Activated CD4-positive, alpha-beta T cell treated with anti-CD3 and anti-CD28 coated beads for 4 hours (primary cell): ENCODE results near the gene MARCHF7.
"Not testable (repeated sequence)": the region's sequence is repeated elsewhere in the genome, so short reads cannot be mapped to it uniquely, and the experiment has no call there.

Experiments used
- DNase-seq, 2 donors: peaks; one replicate each; pipeline ENCODE4 v3.0.0-alpha.2; 2020

MARCHF7 gene

DNA sequence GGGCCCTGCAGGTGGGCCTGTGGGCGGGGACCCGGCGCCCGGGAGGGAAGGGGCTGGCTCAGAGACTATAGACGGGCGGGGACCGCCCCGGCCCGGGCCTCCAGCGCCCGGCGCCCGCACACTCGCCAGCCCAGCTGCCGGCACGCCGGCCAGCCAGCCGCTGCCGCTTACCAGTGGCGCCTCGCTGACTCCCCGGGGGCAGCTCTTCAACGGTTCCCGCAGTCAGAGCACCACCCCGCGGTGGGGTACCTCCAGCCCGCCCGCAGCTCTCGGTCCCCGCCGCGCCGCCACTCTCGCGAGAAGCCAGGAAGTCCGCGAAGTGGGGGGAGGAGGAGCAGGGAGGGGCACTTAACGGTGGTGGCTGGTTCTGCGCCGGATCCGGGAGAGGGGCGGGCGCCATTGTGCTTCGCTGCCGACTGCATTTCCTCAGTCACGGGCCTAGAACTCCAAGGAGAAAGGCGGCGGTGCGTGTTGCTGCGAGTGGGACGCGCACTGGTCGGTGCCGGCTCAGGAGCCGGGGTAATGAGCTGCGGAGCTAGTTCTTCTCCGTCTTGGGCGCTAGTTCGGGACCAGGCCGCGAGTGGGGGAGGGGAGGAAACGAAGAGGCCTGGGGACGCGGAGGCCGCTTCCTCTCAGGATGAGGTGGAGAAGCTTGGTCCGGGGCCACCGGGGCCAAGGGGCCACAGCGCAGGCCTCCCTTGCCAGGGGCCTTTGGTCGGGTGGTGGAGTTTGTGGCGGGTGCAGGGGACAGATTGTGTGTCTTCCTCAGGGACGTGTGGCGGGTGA lies at the start of gene MARCHF7:
MARCHF7 (plus strand) TSS at position 364 of the 786 bp plus-strand sequence. CDS start 16,517 bp downstream, outside the sequence.
- peak; percentile 96 to 98 for DNase-seq

DNA sequence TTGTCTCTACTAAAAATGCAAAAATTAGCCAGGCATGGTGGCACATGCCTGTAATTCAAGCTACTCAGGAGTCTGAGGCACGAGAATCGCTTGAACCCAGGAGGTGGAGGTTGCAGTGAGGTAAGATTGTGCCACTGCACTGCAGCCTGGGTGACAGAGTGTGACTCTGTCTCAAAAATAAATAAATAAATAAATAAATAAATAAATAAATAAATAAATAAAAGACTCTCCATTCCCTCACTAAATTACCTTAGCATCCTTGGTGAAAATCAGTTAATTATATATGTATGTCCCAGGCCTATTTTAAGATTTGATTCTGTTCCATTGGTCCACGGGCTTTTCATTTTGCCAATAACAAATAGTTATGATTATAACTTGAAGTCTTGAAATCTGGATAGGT lies 44.9 kb upstream of the MARCHF7 start:
- not testable (repeated sequence) for DNase-seq

DNA sequence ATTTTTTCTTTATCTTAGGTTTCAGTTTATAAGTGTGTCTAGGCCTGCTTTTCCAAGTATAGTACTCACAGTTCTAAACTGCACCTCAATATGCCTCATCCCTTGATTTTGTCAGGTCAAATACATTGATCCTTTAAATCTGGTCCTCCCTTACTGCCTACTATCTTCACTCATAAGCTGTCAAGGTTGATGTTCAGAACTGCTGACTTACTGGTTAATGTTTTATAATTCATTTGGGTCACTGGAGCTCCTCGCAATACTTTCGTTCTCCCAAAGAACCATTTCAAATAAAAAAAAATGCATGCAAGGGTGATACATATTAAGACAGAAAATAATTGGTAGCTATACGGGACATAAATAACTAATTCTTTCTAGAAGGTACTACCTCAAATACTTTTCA lies 41.3 kb upstream of the MARCHF7 start:
- no peak for DNase-seq

- DNase-seq = no peak
Measured at GRCh38 chr2:159677654-159678053, 34.7 kb upstream of the MARCHF7 start.

GRCh38 chr2:159680692-159681091 lies 31.6 kb upstream of the MARCHF7 start:
- DNase-seq = no peak

DNA sequence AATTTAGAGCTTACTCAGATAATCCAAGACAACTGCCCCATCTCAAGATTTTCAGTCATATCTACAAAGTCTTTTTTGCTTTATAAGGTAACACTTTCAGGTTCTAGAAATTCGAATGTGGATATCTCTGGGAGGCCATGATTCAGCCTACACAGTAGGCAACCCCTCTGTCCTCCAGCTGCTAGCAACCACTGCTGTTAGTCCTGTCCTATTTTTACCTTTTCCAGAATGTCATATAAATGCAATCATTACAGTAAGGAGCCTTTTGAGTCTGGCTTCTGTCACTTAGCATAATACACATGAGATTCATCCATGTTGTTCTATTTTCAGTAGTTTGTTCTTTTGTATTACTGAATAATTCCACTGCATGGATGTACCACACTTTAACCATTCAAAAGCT lies 28.5 kb upstream of the MARCHF7 start:
- no peak for DNase-seq

- DNase-seq = no peak
Measured at GRCh38 chr2:159684796-159685195, 27.5 kb upstream of the MARCHF7 start.

- no peak for DNase-seq
Measured at GRCh38 chr2:159694500-159695040, 17.7 kb upstream of the MARCHF7 start.

DNA sequence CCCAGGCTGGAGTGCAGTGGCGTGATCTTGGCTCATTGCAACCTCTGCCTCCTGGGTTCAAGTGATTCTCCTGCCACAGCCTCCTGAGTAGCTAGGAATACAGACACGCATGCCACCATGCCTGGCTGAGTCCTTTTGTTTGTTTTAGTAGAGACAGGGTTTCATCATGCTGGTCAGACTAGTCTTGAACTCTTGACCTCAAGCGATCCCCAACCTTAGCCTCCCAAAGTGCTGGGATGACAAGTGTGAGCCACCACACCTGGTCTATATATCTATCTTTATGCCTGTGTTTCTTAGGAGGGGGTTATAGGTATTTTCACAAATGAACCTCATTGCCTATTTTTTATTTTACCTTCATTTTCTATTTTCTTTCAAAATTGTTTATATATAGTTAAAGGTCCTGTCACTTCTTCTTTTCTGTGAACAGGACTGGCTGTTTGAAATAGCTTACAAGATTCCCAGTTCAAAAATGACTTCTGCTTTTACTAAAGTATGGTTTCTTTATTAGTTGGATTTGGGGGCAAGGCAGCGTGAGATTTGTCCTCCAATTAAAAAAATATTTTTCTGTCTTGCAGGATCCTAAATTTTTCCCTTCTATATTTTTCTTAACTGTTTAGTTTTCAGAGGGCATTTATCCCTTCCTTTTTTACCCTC lies 16.4 kb upstream of the MARCHF7 start:
- DNase-seq = no peak

GRCh38 chr2:159703491-159703890 lies 8.8 kb upstream of the MARCHF7 start:
- no peak for DNase-seq

GRCh38 chr2:159706385-159706980 lies 5.8 kb upstream of the MARCHF7 start:
- DNase-seq = no peak

DNA sequence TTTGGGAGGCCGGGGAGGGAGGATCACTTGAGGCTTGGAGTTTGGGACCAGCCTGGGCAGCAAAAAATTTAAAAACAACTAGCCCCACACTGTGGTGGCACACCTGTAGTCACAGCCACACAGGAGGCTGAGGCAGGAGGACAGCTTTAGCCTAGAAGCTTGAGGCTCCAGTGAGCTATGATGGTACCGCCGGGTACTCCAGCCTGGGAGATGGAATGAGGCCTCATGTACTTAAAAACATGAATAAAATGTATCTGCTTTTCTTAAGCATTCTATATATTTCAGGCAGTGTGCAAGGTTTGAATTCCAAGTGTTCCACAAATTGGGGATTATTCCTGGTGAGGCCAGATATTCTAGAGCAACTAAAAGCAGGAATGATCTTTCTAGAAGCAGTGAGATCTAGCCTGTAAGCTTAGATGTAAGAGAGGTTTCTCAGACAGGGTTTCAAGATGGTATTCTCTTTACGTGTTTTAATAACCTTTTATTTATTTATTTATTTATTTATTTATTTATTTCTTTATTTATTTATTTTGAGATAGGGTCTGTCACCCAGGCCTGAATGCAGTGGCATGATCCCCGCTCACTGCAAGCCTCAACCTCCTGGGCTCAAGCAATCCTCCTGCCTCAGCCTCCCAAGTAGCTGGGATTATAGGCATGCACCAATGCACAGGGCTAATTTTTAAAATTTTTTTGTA lies 4.1 kb upstream of the MARCHF7 start:
- no peak for DNase-seq

DNA sequence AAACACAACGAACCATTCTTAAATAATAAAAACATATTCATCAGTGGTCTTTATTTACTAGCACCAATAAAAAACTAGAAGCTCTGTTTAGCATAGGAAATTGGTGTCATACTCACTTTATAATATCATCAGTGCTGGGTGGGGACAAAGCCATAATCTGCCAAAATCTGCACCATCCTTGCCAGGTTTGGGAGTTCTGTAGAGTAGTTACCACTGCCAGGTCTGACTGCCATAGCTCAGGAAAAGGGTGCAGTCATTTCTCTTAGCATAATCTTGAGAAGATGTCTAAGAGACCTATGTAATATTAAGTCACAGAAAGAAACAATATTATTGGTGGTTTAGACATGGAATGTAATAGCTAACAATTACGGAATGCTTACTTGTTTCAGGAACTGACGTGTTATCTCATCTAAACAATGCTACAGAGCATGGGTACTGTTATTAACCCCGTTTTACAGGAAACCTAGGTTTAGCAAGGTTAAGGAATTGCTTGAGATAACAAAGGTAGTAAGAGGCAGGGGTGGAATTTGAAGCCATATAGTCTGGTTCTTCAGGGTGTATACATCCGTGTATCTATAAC lies 1.6 kb upstream of the MARCHF7 start:
- no peak for DNase-seq

DNA sequence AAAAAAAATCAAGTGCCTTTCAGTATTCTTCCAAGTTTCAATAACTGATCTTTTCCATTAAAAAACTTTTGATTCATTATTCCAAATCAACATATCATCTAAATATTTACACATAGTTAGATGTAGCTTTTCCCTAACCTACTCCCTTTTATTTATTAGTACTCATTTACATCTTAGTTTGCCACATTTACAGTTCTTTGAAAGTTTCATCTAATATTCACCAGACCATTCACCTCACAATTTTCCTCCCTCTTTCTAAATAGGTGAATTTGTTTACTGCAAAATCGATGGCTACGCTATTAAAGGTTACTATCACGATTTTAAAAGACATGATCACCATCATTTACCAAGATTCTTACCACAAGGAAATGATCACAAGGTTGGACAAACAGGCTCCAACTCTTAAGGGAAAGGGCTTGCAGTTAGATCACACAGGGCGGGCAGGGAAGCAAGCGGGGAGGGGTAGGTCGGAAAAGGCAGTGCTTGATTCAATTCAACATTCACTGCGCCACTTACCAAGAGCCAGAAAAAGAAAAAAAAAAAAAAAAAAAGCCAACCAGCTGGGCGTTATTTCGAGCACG lies 654 bp upstream of the MARCHF7 start:
- DNase-seq = no peak

- no peak for DNase-seq
Measured at GRCh38 chr2:159712929-159713420, 669 bp downstream of the MARCHF7 start.

DNA sequence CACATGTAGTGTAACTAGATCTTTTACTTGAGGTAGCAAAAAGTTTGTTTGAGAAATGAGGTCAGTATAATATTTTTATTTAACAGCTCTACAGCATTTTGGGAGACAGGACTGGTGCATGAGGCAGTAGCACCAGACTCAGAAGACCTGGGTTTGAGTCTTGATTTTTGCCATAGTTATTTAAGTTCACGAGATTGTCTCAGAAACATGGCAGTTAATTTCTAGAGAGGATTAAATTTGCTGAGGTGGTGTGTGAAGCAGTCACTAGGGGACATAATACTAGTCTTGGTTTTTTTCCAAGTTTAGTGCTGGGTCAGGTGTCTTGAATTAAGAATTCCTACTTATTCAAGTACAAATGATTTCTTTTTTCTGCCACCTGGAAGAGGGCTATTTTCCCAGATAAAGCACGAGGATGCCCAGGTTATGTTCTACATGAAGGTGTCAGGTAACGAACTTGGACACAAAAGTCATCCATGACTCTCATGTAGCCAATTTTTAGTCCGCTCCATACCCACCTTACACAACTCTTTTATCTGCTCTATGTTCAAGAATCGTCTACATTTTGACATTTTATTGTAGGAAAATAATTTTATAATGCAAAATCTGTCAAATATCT lies 1.4 kb downstream of the MARCHF7 start:
- DNase-seq = no peak

DNA sequence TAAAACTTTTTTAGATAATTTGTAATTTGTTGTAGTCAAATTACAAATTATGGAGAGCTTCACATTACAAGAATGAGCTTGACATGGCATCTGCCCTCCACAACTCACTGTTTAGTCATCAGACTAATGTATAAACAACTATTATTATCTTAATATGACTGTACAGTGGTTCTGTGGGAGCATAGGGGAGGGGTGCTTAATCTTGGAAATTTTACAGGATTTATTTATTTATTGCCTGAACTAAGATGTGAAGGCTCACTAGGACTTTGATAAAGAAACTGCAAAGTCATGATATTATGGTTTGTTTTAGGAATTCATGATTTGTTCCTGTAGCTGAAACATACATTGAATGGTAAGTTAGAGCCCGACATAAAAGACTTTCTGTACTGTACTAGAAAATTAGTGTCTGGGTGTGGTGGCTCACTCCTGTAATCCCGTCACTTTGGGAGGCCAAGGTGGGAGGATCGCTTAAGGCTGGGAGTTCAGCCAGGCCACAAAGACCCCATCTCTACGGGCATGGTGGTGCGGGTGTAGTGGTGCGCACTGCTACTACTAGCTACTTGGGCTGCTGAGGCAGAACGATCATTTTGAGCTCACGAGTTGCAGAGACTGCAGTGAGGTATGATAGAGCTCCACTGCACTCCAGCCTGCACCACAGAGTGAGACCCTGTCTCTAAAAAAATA lies 2.1 kb downstream of the MARCHF7 start:
- DNase-seq = no peak

DNA sequence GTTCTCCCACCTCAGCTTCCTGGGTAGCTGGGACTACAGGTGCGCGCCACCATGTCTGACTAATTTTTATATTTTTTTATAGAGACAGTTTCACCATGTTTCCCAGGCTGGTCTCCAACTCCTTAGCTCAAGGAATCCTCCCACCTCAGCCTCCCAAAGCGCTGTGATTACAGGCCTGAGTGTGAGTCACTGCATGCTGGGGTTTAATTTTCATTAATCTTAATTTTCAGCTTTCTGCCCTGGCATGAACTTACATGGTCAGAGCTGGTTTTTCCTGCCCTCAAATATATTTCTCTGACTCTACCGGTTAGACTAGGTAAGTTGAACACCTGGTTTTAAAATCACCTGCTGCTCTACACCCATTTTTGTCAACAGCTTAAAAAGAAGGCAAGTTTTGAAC lies 3.1 kb downstream of the MARCHF7 start:
- no peak for DNase-seq

GRCh38 chr2:159716409-159716808 lies 4.1 kb downstream of the MARCHF7 start:
- not testable (repeated sequence) for DNase-seq

DNA sequence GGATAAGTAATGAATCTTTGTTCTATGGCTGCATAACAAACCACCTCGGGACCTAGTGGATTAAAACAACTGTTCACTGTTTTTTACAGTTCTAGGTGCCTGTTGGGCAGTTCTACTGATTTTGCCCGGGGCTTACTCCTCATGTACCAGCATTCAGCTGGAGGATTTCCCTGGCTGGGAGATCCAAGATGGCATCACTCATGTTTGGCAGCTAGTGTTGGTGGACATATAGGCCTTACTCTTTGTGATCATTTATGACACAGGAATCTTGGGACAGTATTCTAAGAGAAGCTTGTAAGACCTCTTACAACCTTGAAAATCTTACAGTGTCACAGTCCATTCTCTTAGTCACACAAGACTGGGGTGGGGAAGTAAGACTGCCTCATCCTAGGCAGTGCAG lies 4.6 kb downstream of the MARCHF7 start:
- no peak for DNase-seq

GRCh38 chr2:159720676-159721075 lies 8.4 kb downstream of the MARCHF7 start:
- DNase-seq = no peak
